HEK293 (cell line): ENCODE results near the gene ATP10A.

Source experiments
- SP7 ChIP-seq: fragments of 450-650 bp; formaldehyde crosslinking; IDR thresholded peaks from 2 replicates; pipeline ENCODE4 v1.5.1; 2016; ENCODE audit warnings: missing biosample characterization, missing genetic modification characterization
- ZBTB6 ChIP-seq: fragments of 450-650 bp; formaldehyde crosslinking; IDR thresholded peaks from 2 replicates; pipeline ENCODE4 v1.5.1; 2017; ENCODE audit warnings: missing biosample characterization, missing genetic modification characterization
- ZNF133 ChIP-seq: fragments of 450-650 bp; formaldehyde crosslinking; IDR thresholded peaks from 2 replicates; pipeline ENCODE4 v1.5.1; 2016; ENCODE audit warnings: missing biosample characterization, missing genetic modification characterization
- ZNF239 ChIP-seq: fragments of 450-650 bp; formaldehyde crosslinking; IDR thresholded peaks from 2 replicates; pipeline ENCODE4 v1.5.1; 2016; ENCODE audit warnings: missing biosample characterization, missing genetic modification characterization
- ZNF558 ChIP-seq: fragments of 450-650 bp; formaldehyde crosslinking; IDR thresholded peaks from 2 replicates; pipeline ENCODE4 v1.5.1; 2016; ENCODE audit warnings: missing biosample characterization, missing genetic modification characterization

GRCh38 chr15:25852027-25852426, 11.1 kb downstream of the ATP10A start:
- TF ChIP-seq SP7 (tag by site-specific recombination): no peak
- no peak for TF ChIP-seq ZNF133 (tag by site-specific recombination)
- TF ChIP-seq ZNF239 (tag by site-specific recombination): no peak
- TF ChIP-seq ZNF558 (tag by site-specific recombination): no peak
- TF ChIP-seq ZBTB6 (tag by site-specific recombination): no peak
